Thyroid gland (tissue), 4 donors: ENCODE results near the gene ZBTB48.

Experiments used
- CTCF ChIP-seq, 6 experiments: fragments of 200-600 bp in 3 of 6; fragments of 450-650 bp in 3 of 6; sonication (generic) in 3 of 6; IDR thresholded peaks; one replicate each; pipeline ENCODE4 v1.5.1; 2016 to 2019; ENCODE audit warnings: antibody characterized with exemption in 6 of 6, mild to moderate bottlenecking in 2 of 6, inconsistent platforms in 1 of 6, moderate library complexity in 1 of 6
- POLR2A ChIP-seq, 2 donors: fragments of 450-650 bp; IDR thresholded peaks; one replicate each; pipeline ENCODE4 v1.6.1; 2017; ENCODE audit warnings: antibody characterized with exemption in 2 of 2, mild to moderate bottlenecking in 2 of 2, moderate library complexity in 1 of 2

GRCh38 chr1:6621429-6622391 lies 41.9 kb downstream of the ZBTB48 start:
- no peak for TF ChIP-seq CTCF (IDR thresholded peaks at IDR 0.05)
- TF ChIP-seq POLR2A (IDR thresholded peaks at IDR 0.05), result no peak
